ENCODE measurements around the gene RABAC1.

RABAC1 gene

DNA sequence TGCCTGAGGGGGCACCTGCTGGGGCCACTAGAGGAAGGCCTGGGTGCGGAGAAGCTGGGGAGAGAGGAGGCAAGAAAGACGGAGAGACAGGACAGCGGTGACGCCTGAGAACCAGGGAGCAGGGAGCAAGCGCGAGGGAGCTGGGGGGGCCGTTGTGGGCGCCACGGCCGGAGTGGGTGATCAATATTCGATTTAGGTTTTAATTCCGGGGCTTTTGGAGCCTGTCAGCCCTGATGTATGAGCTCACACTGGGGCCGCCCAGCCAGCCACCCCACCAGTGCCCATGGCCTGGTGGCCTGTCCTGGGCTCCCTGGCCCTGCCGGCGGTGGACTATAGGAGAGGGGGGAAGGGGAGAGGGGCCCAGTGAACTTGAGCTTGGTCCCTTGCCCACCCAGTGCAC, 22.2 kb downstream of the RABAC1 start:
- TF ChIP-seq, protein P1, sequence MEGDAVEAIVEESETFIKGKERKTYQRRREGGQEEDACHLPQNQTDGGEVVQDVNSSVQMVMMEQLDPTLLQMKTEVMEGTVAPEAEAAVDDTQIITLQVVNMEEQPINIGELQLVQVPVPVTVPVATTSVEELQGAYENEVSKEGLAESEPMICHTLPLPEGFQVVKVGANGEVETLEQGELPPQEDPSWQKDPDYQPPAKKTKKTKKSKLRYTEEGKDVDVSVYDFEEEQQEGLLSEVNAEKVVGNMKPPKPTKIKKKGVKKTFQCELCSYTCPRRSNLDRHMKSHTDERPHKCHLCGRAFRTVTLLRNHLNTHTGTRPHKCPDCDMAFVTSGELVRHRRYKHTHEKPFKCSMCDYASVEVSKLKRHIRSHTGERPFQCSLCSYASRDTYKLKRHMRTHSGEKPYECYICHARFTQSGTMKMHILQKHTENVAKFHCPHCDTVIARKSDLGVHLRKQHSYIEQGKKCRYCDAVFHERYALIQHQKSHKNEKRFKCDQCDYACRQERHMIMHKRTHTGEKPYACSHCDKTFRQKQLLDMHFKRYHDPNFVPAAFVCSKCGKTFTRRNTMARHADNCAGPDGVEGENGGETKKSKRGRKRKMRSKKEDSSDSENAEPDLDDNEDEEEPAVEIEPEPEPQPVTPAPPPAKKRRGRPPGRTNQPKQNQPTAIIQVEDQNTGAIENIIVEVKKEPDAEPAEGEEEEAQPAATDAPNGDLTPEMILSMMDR (conservative IDR thresholded peaks at IDR 0.05; ENCODE audit: low read depth, low read length): no peak
- H3K4me3 ChIP-seq (ENCODE audit: low read depth, low read length): no peak overlapping the region
- DNase-seq (ENCODE audit: low read depth): no peak

GRCh38 chr19:41936416-41936850, 22.7 kb downstream of the RABAC1 start:
- no peak for DNase-seq (ENCODE audit: low read depth)
- H3K4me3 ChIP-seq (ENCODE audit: low read depth, low read length): no peak overlapping the region
- TF ChIP-seq, protein P1 (conservative IDR thresholded peaks at IDR 0.05; ENCODE audit: low read depth, low read length): no peak

DNA sequence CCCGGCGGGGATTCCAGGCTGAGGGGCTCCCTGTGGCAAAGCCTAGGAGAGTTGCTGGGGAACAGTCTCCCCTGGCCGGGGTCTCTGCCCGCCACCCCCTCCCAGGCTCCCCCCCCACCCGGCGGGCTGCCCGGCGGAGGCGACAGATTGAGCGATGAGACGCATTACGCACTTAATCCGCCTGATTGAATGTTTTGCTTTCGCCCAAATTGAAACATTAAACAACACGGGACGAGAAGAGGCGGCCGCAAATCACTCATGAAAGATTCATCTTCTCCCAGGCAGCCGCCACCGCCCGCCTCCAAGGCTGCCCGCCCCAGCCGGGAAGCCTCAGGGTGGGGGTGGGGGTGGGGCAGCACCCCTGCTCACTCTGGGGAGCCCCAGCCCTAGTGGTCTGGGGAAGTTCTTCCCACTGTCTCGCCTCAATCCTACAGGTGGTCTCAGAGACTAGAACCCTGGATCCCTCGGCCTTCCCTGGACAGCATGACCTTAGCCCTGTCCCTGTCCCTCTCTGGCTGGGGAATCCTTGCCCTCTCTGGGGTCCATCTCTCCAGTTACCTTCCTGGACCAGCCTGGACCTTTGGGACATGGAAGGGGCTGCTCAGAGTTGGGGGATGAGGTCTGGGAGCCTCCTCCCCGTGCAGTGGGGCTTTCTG, 23.2 kb downstream of the RABAC1 start:
- H3K4me3 ChIP-seq (ENCODE audit: low read depth, low read length): no peak overlapping the region
- TF ChIP-seq, protein P1 (conservative IDR thresholded peaks at IDR 0.05; ENCODE audit: low read depth, low read length): no peak
- no peak for DNase-seq (ENCODE audit: low read depth)

GRCh38 chr19:41934849-41935374, 24.2 kb downstream of the RABAC1 start:
- no peak overlapping the region for H3K4me3 ChIP-seq (ENCODE audit: low read depth, low read length)
- DNase-seq (ENCODE audit: low read depth): peak; percentile 59
- TF ChIP-seq, protein P1 (conservative IDR thresholded peaks at IDR 0.05; ENCODE audit: low read depth, low read length): peak; percentile 90

DNA sequence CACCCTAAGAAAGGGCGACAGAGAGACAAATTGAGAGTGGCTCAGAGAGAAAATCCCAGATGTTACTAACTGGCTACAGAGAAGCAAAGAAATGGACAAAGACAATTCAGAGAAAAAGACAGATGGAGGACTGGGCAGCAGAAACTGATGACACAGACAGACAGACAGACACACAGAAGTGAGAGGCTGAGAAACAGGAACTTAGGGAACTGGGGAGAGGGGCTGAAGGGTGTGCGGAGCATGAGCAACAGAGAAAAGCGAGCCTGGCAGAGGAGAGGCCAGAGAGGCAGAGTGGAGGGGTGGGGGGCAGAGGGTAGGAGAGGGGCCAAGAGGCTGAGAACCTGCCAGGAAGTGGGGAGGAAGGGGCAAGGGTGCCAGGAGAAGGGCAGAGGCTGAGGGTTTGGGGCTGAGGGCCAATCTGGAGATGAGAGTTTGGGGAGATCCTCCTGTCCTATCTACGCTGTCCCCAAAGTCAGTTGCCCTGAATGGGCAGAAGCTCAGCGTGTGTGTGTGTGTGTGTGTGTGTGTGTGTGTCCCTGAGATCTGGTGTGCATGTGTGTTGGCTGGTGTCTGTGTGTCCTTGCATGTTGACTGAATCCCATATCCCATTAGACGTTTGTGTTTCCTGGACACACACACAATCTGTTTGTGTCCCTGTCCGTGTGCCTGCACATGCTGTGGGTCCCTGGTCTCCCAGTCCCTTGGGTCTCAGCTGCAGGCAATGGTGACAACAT, 25.3 kb downstream of the RABAC1 start:
- no peak for DNase-seq (ENCODE audit: low read depth)
- TF ChIP-seq, protein P1 (conservative IDR thresholded peaks at IDR 0.05; ENCODE audit: low read depth, low read length): no peak
- H3K4me3 ChIP-seq (ENCODE audit: low read depth, low read length): no peak overlapping the region

DNA sequence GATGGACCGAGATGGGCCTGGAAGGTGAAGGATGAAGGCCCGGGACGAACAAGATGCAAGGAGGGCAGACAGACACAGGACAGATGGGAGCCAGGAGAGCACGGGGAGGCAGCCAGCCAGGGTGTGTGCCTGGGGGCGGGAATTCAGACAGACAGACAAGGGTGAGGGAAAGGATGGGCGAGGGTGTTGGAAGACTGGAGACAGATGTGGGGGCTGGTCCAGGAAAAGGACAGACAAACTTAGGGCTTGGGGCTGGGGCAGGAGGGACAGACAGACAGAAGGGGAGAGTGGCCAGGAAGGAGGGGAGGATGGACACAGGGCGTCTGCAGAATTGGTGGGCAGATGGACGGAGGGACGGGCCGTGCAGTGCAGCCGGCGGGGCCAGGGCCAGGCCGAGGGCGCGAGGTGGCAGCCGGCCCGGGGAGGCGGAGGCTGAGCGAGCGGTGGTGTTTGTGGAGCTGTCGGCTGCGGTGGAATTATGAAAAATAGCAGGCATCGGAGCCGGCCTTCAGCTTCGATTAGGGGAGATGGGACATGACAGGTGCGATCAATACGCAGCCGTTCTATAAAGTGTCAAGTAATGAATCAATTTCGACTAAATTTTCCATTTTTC, 26.3 kb downstream of the RABAC1 start:
- TF ChIP-seq, protein P1 (conservative IDR thresholded peaks at IDR 0.05; ENCODE audit: low read depth, low read length): no peak
- DNase-seq (ENCODE audit: low read depth): no peak

More for the DNA sequence above, 26.3 kb downstream of the RABAC1 start:
- H3K4me3 ChIP-seq (ENCODE audit: low read depth, low read length): no peak overlapping the region
